ENCODE data around the gene SLC37A2. TPM values are rescaled to one million over a fixed set of nuclear protein-coding genes. Genes with fewer than 3 reads are reported as not detected.

SLC37A2 gene
- total RNA-seq, 1 experiment from 2014 or later = 5.1 TPM

GRCh38 chr11:125082040-125082439 is 18.9 kb downstream of the SLC37A2 start:
- TF ChIP-seq EGR1 (IDR thresholded peaks at IDR 0.05; ENCODE audit: low read depth) = no peak
- TF ChIP-seq, protein P1, sequence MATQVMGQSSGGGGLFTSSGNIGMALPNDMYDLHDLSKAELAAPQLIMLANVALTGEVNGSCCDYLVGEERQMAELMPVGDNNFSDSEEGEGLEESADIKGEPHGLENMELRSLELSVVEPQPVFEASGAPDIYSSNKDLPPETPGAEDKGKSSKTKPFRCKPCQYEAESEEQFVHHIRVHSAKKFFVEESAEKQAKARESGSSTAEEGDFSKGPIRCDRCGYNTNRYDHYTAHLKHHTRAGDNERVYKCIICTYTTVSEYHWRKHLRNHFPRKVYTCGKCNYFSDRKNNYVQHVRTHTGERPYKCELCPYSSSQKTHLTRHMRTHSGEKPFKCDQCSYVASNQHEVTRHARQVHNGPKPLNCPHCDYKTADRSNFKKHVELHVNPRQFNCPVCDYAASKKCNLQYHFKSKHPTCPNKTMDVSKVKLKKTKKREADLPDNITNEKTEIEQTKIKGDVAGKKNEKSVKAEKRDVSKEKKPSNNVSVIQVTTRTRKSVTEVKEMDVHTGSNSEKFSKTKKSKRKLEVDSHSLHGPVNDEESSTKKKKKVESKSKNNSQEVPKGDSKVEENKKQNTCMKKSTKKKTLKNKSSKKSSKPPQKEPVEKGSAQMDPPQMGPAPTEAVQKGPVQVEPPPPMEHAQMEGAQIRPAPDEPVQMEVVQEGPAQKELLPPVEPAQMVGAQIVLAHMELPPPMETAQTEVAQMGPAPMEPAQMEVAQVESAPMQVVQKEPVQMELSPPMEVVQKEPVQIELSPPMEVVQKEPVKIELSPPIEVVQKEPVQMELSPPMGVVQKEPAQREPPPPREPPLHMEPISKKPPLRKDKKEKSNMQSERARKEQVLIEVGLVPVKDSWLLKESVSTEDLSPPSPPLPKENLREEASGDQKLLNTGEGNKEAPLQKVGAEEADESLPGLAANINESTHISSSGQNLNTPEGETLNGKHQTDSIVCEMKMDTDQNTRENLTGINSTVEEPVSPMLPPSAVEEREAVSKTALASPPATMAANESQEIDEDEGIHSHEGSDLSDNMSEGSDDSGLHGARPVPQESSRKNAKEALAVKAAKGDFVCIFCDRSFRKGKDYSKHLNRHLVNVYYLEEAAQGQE (IDR thresholded peaks at IDR 0.05; ENCODE audit: low read depth) = no peak
- no peak for TF ChIP-seq JUND (IDR thresholded peaks at IDR 0.05)
- TF ChIP-seq ZBTB33 (IDR thresholded peaks at IDR 0.05; ENCODE audit: extremely low read depth, insufficient replicate concordance, low read length) = no peak
- TF ChIP-seq SIN3A (IDR thresholded peaks at IDR 0.05; ENCODE audit: low read depth) = no peak
- no peak for TF ChIP-seq POLR2A (IDR thresholded peaks at IDR 0.05; ENCODE audit: borderline replicate concordance, extremely low read depth, insufficient read depth, insufficient read length)
- TF ChIP-seq POLR2AphosphoS5 (IDR thresholded peaks at IDR 0.05; ENCODE audit: low read depth, low read length) = no peak
- TF ChIP-seq RAD21 (IDR thresholded peaks at IDR 0.05; ENCODE audit: low read depth) = no peak
- TF ChIP-seq, protein P2, sequence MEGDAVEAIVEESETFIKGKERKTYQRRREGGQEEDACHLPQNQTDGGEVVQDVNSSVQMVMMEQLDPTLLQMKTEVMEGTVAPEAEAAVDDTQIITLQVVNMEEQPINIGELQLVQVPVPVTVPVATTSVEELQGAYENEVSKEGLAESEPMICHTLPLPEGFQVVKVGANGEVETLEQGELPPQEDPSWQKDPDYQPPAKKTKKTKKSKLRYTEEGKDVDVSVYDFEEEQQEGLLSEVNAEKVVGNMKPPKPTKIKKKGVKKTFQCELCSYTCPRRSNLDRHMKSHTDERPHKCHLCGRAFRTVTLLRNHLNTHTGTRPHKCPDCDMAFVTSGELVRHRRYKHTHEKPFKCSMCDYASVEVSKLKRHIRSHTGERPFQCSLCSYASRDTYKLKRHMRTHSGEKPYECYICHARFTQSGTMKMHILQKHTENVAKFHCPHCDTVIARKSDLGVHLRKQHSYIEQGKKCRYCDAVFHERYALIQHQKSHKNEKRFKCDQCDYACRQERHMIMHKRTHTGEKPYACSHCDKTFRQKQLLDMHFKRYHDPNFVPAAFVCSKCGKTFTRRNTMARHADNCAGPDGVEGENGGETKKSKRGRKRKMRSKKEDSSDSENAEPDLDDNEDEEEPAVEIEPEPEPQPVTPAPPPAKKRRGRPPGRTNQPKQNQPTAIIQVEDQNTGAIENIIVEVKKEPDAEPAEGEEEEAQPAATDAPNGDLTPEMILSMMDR (IDR thresholded peaks at IDR 0.05 in 2 of 3, conservative IDR thresholded peaks at IDR 0.05 in 1 of 3; ENCODE audit: borderline replicate concordance in 1 of 3, insufficient read depth in 1 of 3, low read depth in 2 of 3, low read length in 2 of 3) = no peak
- TF ChIP-seq CEBPB (IDR thresholded peaks at IDR 0.05; ENCODE audit: low read depth) = no peak
- TF ChIP-seq, protein P3, sequence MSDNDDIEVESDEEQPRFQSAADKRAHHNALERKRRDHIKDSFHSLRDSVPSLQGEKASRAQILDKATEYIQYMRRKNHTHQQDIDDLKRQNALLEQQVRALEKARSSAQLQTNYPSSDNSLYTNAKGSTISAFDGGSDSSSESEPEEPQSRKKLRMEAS (IDR thresholded peaks at IDR 0.05) = no peak
- no peak for TF ChIP-seq CBX3 (IDR thresholded peaks at IDR 0.05; ENCODE audit: low read depth)
- TF ChIP-seq FOSL1 (IDR thresholded peaks at IDR 0.05; ENCODE audit: low read depth) = no peak
- no peak for TF ChIP-seq EZH2 (IDR thresholded peaks at IDR 0.05)
- no peak for TF ChIP-seq SP1 (IDR thresholded peaks at IDR 0.05; ENCODE audit: low read depth)
- no peak for TF ChIP-seq SRF (IDR thresholded peaks at IDR 0.05; ENCODE audit: low read depth)
- TF ChIP-seq EZH2phosphoT487 (IDR thresholded peaks at IDR 0.05; ENCODE audit: borderline replicate concordance) = no peak
- TF ChIP-seq ZNF274 (IDR thresholded peaks at IDR 0.05; ENCODE audit: low read depth, low read length) = no peak
- POLR2A ChIA-PET = interaction anchor here (1.0 to 1.3 kb wide), 2 partner anchors 9 to 12 kb away, joined by 4 to 7 read pairs; no protein-coding TSS in a partner anchor
- intact Hi-C loops (cut with micrococcal nuclease) = no loop called here
- Histone ChIP-seq H3K79me2 (ENCODE audit: insufficient read depth, low read length) (no peaks in the 10 kb centered on the region), H4K20me1 (ENCODE audit: insufficient read depth) (no peaks in the 10 kb centered on the region), H3K4me1 (ENCODE audit: control insufficient read depth in 1 of 2, insufficient read depth in 2 of 2, low read length in 2 of 2) (peaks cover 8 to 61% of the 10 kb centered on the region in 2 experiments; a peak in 3 of 4 replicates), H2AFZ (ENCODE audit: low read depth, low read length, poor library complexity, severe bottlenecking) (no peak overlapping the region), H3K9ac (ENCODE audit: low read length) (no peak overlapping the region), H3K36me3 (ENCODE audit: control insufficient read depth in 1 of 2, insufficient read depth in 2 of 2, low read length in 2 of 2) (no peaks in the 10 kb centered on the region), H3K9me3 (ENCODE audit: control insufficient read depth in 1 of 2, insufficient read depth in 1 of 2, low read depth in 1 of 2, low read length in 2 of 2) (no peaks in the 10 kb centered on the region), H3K9me2 (ENCODE audit: insufficient read depth) (no peaks in the 10 kb centered on the region), H3K4me2 (ENCODE audit: low read length) (no peak overlapping the region), H3K27ac (ENCODE audit: low read depth, low read length) (no peak overlapping the region), H3K27me3 (ENCODE audit: insufficient read depth, low read length) (no peaks in the 10 kb centered on the region), H3K4me3 (replicated peaks in 1 of 2; ENCODE audit: low read depth in 1 of 2, low read length in 2 of 2) (no peak overlapping the region)
- ATAC-seq (no peak), DNase-seq (ENCODE audit: low read depth, low spot score) (no peak)
- RAD21 ChIA-PET (ENCODE audit: low non-redundant PET in 1 of 2, low total read pairs in 2 of 2, uncharacterized antibody in 2 of 2, unreplicated experiment in 2 of 2) = interaction anchor here in 1 of 2 experiments (1.1 kb wide), 1 partner anchor 9 kb away, joined by 3 read pairs; no protein-coding TSS in a partner anchor
- CTCF ChIA-PET = interaction anchor here (1.4 to 3.0 kb wide), 2 partner anchors 9 to 109 kb away, joined by 4 to 10 read pairs; no protein-coding TSS in a partner anchor
- no TSS peak for BruUV-seq (replicated peaks)

Measured in HCT116 (cell line).